CD4-positive, alpha-beta T cell treated with Interleukin-15 for 1 hour (primary cell): Measurements from ENCODE around the gene NDUFS5.
"Not testable (repeated sequence)": the region's sequence is repeated elsewhere in the genome, so short reads cannot be mapped to it uniquely, and the experiment has no call there.

Experiments used
- DNase-seq: peaks from one replicate; pipeline ENCODE4 v3.0.0-alpha.2; 2020

Gene NDUFS5

GRCh38 chr1:39065542-39065941 lies 39.4 kb downstream of the NDUFS5 start:
- no peak for DNase-seq

- not testable (repeated sequence) for DNase-seq
These were observed 42.1 kb downstream of the NDUFS5 start for GRCh38 chr1:39068227-39068626.

GRCh38 chr1:39071557-39071956 lies 45.4 kb downstream of the NDUFS5 start:
- not testable (repeated sequence) for DNase-seq

- DNase-seq: no peak
These were observed 50.1 kb downstream of the NDUFS5 start for GRCh38 chr1:39076127-39076798.

GRCh38 chr1:39076799-39077148 lies 50.6 kb downstream of the NDUFS5 start:
- DNase-seq: no peak

GRCh38 chr1:39080269-39080826 lies 54.2 kb downstream of the NDUFS5 start:
- DNase-seq: no peak

GRCh38 chr1:39080831-39081270 lies 54.7 kb downstream of the NDUFS5 start:
- DNase-seq: no peak

DNA sequence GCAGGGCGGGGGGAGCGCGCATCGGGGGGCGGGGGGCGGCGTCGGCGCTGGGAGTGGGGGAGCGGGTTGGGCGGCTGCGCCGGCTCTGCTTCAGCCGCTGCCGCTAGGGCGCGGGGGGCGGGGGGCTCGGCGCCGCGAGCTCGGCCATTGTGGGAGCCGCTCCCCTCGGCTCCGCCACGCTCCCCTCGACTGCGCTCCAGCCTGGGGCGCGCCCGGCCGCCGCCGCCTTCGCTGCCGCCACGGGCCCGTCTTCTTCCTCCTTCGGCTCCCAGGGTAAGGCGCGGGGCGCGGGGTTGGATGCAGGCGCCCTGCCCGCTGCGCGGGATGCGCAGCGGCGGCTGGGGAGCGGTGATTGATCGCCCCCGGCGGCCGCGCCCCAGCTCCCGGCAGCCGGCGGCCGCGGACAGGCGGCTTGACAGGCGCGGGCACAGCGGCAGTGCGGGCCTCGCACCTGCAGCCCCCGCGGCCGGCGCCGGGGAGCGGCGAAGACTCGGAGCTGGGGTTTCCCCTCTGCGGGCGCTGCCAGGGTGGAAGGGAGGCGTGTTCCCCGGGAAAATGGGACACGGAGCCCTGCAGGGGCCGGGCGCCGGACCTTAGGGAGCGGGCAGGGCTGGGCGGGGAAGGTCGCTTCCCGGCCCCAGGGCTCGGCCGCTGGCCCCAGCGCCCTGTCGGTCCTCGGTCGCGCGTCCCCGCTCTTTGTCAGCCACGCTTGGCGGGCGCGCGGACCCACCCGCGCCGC lies 55.3 kb downstream of the NDUFS5 start:
- DNase-seq: no peak

DNA sequence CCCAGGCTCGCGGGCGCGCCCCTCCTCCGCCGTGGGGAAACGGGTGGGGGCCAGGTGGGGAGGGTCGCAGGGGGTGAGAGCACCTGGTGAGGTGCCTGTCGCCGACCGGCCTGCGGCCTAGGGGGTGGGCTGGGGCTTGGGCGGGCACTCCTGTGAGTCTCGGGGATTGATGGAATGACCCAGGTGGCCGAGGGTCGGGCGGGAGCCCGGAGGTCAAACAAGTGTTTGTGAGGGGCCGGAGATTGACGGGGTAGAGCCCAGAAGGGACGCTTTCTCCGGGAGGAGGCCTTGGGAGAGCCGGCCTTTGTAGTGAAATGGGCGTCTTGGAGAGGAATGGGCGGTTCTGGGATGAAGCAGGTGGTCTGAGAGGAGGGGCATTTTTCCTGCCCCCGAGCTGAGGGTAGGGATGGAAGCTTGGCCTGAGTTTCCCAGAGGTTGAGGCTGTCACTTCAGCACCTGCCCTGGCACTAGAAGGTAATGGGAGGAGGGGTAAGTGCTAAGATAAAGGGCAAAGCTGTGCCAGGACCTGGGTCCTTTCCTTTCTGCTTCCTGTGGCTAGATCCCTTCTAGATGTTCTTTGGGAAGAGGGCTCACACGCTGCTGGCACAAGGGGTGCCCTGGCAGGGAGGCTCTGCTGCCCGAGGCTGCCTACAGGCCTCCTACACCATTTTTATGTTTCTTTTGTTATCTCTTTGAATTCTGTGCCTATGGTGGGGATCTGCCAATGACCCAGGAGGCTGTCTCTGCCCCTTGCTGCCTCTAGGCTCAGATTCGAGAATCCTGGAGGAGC lies 56.1 kb downstream of the NDUFS5 start:
- no peak for DNase-seq

- DNase-seq: no peak
These were observed 56.8 kb downstream of the NDUFS5 start for GRCh38 chr1:39082811-39083576.

- no peak for DNase-seq
These were observed 58.0 kb downstream of the NDUFS5 start for GRCh38 chr1:39084191-39084590.
